Colon (tissue), 2 donors: Measurements from ENCODE around the gene CHST2.
"Not testable (repeated sequence)": the region's sequence is repeated elsewhere in the genome, so short reads cannot be mapped to it uniquely, and the experiment has no call there.

Experiments
- FAIRE-seq: peaks from 2 replicates; lab custom pipeline; 2012; peaks lifted over from hg19 to GRCh38; lab: Jason Lieb, UNC
- donor health status: control.
- donor health status: control.

The CHST2 gene

DNA sequence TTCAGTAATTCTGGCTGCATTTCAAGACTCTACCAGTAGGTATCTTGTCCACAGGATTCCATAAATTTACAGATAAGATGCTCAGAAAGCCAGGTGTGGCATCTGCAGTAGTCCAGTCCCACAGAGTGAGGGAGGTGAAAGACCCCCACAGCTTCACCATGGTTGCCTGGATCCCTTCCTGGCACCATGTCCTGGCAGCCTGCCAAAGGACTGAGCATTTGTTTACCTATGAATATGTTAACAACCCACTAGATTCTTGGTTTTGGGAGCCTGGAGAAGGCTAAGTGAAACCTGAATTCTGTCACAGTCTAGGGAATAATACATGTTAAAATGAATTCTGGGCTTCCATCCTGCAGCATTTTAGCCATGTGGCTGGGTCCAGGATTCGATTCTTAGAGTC lies 14.9 kb downstream of the CHST2 start:
- no peak for FAIRE-seq

DNA sequence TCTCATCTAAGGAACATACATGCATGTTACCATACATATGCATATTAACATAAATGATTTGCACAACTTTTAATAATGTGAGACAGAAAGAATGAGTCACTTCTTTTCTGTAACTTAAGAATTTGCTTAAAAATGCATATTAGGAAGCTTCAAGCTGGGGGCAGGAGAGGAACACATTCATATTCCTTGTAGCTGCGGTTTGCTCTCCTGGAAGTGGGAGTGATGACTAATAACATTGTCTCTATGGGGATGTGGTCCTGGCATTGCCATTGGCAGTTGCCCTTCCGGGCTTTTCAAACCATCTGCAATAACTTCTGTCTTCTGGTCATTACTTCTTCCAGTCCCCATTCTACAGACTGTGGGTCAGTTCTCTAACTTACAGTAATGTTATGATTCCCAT lies 15.6 kb downstream of the CHST2 start:
- FAIRE-seq = no peak

DNA sequence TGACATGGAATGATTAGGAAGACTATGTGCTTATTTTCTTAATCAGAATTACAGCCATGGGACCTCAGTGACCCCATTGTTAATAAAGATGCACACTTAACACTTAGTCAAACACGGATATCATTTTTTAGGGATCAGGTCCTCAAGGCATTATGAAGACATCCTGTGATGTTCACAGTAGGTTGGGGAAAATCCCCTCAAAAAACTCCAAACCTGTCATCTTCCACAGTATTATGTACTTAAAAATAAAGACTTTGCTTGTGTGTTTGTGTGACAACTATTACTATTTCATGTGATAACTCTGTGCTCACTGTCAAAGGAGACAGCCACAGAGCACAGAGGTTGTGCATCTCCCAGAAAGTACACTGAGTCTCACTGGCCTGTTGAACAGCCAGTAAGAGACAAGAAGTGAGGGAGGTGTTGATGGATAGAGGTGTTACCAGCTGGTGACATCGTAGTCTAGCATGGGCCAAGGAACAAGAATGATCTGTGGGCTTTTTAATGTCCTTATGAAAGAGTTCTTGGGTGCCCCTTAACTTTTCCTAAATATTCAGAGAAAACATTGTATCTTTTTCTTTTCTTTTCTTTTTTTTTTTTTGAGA lies 18.0 kb downstream of the CHST2 start:
- FAIRE-seq = no peak

DNA sequence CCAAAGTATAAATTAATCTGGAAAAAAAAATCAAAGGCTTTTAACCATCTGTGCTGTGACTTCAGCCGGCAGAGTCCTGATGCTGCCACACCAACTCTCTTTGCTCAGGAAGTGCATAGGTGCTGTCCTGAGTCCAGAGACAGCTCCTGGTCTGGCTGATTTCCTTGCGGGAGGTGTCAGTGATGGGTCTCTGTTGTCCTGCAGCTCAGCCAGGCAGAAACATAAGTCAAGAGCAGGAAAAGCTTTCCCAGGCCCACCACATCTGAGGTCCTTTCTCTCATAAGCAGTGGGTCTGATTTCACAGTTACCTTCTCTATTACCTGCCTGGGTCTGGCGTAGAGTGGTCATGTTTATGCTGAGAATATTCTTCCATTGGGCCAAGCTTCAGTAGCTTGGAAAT lies 19.4 kb downstream of the CHST2 start:
- no peak for FAIRE-seq

DNA sequence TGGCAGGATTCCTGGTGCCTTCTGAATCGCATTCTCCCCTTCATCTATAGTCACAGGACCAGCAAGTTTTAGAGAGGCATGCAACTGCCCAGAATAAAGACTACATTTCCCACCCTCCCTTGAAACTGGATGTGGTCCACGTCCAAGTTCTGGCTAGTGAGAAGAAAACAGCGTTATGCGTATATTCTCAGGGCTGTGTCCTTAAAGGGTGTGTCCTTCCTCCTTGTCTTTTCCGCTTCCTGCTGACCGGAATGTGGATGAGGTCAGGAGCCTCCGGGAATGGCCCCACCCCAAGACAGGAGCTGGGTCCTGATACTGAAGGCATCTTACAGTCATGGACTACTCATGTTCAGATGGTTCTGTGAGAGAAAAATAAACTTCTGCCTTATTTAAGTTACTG lies 20.2 kb downstream of the CHST2 start:
- FAIRE-seq = no peak

DNA sequence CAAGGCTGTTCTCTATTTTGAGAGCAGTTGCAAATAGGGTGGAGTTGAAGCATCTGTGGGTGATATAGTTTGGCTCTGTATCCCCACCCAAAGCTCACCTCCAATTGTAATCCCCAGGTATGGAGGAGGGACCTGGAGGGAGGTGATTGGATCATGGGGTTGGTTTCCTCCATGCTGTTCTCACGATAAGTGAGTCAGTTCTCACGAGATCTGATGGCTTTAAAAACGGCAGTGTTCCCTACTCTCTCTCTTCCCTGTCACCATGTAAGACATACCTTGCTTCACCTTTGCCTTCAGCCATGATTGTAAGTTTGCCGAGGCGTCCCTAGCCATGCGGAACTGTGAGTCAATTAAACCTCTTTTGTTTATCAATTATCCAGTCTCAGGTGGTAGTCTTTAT lies 21.0 kb downstream of the CHST2 start:
- no peak for FAIRE-seq

DNA sequence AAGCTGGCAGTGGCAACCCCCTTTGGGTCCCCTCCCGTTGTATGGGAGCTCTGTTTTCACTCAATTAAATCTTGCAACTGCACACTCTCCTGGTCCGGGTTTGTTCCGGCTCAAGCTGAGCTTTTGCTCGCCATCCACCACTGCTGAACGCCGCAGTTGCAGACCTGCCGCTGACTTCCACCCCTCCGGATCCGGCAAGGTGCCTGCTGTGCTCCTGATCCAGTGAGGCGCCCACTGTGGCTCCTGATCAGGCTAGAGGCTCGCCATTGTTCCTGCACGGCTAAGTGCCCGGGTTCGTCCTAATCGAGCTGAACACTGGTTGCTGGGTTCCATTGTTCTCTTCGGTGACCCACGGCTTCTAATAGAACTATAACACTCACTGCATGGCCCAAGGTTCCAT lies 22.8 kb downstream of the CHST2 start:
- FAIRE-seq = no peak

DNA sequence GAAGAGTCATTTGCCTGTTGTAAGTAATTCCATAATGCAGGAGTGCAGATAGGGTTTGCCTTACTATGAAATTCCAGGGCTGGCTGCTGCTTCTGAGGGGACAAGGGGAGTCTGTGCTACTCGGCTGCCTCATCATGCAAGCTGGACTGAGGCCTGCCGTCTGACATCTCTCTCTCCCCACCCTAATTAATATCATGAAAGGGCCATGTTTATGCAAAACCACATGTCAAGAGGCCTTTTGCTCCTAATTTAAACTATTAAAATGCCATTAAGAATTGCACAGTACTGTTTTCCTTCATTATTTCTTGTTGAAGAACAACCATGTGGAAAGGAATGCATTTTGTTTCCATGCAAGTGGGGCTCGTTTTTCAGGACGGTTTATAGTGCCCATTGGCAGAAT lies 26.3 kb downstream of the CHST2 start:
- FAIRE-seq = no peak

DNA sequence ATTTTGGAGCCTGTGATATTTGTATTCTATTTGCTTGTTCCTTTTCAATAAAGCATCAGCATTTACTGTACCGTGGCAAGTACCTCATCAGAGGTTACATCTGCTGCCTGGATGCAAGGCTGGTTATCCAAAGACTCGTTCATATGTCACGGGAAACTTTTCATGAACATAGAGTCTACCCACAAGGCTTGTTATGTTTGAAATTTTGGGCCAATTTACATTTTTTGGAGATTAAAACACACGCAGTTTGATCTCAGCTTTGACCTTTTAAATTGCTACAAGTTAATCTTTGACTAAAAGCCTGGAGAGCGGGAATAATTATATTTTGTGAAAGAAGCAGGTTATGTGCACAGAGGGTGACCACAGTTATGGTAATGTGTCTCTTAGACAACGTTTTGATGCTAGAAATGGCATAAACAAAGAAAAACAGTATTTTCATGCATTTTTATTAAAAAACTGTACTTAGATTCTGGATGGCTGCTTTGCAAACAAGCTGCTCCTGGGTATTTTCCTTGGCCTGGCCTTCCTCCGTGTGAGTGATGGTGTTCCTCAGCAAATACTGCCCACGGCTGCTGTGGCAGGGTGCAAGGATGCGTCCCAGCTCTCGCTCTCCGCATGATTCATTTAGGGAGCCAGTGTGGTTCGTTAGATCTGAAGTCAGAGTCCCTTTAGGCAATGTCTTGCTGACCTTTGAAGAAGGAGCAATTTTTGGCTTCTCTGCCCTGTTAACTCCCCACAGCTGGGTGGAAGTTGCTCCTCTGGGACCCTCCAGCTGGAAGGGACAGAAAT lies 27.1 kb downstream of the CHST2 start:
- no peak for FAIRE-seq

DNA sequence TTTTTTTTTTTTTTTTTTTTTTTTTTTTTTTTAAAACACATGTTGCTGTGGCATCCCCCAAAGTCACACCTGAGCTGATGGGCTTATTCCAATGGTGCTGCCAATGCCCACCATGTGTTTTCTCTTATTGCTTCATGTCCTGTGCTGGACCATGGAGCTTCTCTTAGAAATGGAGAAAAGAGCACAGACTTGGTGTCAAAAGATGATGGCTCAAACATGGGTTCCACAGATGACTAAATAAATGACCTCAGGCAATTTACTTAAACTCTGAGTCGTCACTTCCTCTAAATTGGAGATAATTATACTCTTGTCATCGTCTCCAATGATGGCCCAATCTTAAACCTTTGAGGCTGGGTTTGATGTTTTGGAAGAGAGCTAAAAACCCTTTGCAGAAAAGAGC lies 28.1 kb downstream of the CHST2 start:
- no peak for FAIRE-seq

DNA sequence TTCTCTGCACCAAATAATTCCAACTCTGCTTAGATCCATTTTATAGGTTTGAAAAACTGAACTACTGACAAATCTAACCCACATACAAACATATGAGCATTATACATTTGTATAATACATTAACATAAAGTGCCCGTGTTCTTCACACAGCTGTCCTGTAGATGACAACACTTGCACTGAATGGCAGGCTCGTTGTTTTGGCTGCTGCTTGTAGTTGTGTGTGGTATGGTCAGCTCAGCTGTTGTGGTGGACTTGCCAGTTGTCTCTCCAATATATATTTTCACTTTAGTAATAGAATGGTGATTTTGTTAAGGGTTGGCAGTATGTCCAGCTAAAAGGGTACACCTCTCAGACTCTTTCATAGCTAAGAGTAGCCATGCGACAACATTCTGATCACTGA lies 30.5 kb downstream of the CHST2 start:
- FAIRE-seq = no peak

DNA sequence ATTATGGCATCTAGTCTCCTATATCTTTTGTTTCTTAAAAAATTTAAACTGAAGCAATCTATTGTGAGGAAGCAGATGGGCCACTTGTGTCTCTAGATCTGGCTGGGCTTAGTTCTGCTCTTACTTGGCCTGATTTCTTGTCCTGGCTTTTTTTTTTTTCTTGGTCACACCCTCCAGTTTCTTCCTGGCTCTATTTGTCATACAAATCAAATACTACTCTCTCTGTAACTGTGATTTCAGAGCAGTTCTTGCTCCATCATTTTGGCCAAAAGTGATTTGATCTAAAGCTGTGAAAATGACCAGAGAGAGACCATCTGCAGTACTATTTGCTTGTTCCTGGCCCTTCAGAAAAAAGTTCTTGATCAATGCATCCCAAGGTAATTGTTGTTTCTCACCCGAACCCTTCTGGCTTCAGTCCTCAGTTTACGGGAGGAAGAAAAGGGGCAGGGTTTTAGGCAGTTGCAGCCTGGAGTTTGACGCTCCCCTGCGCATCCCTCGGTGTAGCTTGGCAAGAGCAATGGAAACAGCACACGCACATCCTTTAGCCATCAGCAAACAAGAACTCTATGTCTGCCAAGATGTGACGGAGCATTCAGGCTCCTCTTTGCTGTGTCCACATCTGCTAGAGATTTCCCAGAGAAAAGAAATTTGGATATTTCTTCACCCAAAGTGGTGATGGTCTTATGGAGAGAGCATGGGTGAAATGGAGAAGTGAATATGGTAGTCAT lies 31.6 kb downstream of the CHST2 start:
- FAIRE-seq = no peak

DNA sequence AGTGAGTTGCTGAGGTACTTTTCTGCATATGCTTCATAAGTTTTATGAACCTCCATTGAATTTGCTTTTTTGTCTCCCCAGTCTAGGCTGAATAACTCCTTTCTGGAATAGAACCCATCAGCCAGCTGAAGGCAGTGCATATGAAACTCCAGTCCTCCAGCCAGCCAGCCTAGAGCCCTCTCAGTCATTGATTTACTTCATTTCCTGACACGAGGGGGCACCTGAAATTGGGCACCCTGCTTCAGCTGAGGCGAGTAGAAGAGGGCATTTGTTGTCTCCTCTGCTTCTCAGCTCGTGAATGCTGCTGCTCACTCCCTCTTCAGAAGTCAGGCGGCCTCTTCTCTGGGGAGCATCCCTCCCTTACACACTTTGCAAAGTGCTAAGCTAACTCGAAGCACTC lies 32.5 kb downstream of the CHST2 start:
- no peak for FAIRE-seq

DNA sequence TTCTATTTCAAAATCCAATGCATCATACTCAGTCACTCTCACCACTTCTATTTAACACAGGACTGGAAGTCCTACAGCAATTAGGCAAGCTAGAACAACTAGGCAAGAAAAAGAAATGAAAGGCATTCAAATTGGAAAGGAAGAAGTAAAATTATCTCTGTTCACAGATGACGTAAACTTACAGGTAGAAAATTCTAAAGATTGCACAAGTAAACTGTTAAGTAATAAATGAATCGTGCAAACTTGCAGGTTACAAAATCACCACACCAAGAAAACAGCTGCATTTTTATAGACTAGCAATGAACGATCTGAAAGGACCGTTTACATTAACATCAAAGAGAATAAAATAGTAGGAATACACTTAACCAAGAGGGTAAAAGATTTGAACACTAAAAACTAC lies 36.2 kb downstream of the CHST2 start:
- FAIRE-seq = no peak

DNA sequence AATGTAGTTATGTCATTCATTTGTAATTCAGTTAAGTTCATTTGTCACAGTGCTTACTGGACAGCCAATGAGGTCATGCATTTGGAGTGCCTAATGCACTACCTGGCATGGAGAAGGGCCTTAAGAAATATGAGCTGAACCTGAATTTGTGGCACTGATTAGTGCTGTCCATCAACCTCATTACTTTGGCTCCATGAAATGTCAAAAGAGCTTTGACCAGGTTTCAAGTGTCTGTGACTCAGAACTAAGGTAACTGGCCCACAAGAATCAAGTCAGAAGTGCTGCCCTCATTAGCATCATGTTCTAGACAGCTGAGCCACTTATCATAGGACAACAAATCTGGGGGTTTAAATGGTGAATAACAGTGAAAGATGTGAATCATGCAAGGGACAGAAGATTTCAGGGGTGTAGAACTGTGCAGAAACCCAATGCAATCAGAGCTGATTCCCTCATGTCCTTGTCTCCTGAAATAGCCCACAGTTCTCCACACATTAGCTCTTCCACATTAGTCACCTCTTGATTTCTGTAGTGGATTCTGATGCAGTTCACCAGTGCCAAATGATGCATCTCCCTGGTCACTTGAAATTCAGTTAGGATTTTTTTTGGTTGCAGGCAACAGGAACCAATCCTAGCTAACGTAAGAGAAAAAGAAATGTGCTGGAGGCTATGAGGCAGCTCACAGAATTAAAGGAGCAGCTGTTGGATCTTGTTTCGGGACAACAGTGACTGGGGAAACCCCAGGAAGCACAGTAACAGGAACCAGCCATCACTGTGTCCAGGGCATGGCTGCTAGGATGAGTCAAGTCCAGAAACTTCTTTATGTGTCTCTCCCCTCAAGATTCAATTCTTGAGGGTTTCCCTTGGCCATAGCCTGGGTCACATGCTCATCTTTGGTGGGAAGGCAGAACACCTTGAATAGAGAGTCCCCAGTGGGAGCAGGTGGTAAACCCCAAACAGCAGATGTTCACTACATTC lies 38.7 kb downstream of the CHST2 start:
- FAIRE-seq = no peak

DNA sequence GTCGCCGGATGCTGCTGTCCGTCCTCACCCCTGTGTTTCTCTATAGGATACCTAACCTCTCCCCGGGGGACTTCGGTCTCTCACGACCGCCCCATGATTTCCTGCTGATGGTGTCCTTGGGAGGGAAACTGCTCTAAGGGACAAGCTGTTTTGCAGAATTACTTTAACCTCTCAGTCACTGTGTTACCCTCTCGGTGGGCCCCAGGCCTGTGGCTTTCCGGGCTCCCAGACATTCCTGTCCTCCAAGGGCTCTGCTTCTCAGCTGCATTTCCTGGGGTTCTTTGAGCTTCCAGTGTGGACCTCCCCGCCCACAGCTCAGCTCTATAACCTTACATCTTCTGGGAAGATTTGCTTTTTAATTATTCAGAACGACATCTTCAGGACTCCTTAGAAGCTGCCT lies 40.9 kb downstream of the CHST2 start:
- no peak for FAIRE-seq

DNA sequence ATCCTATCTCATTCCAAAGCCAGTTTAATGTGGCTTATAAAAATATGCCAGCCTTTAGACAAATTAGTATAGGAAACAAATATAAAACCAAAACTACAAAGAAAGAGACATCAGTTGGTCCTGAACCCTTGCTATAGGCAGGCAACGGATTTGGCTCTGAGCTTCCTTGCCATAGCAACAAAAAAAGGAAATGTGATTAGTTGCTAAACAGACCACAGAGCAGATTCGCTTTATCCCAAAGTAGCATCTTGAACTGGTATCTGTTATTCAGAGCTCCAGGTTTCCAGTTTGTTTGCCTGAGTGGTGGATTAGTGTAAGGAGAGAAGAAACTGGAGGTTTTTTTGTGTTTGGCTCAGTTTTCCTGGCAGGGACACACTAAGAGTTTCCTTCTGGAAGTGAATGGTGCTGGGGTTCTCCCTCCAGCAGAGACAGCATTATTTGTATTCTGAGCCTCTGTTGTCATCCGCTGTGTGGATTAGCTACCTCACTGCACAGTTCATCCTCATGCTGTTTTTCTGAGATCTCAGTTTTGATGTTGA lies 44.1 kb downstream of the CHST2 start:
- FAIRE-seq = no peak

DNA sequence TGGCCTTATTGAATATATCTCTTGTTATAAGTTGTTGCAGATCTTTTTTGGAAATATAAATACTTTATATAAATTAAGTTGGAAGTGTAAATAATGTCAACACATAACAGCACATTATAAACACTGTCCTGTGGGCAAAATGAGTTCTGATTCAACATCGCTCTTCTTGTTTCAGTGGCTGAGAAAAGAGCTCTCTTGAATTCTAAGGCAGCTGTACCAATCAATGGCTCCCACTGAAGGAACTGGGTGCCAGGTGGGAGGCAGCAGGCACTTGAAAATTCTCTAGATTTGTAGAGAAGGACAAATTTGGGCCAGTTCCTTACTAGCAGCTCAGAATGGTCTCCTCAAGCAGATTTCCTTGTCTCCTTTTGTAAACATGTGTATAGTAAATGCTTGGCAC lies 45.6 kb downstream of the CHST2 start:
- FAIRE-seq = no peak

DNA sequence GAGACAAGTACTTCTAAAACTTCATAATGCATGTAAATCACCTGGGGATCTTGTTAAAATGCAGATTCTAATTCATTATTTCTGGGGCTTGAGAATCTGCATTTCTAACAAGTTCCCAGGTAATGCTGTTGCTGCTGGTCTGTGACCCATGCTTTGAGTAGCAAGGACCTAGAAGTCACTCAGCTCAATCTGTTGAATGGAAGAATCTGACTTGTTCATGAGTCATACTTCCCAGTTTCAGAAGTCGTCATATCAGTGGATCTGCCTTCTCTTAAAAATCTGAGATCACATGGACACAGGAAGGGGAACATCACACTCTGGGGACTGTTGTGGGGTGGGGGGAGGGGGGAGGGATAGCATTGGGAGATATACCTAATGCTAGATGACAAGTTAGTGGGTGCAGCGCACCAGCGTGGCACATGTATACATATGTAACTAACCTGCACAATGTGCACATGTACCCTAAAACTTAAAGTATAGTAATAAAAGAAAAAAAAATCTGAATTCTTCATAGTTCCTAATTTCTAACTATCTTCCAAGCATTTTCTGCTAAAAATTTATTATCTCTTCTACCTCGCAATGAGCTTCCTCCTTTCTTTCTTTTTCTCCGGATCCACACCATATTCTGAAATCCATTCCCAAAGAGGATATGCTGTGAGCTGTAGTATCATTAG lies 46.2 kb downstream of the CHST2 start:
- not testable (repeated sequence) for FAIRE-seq

DNA sequence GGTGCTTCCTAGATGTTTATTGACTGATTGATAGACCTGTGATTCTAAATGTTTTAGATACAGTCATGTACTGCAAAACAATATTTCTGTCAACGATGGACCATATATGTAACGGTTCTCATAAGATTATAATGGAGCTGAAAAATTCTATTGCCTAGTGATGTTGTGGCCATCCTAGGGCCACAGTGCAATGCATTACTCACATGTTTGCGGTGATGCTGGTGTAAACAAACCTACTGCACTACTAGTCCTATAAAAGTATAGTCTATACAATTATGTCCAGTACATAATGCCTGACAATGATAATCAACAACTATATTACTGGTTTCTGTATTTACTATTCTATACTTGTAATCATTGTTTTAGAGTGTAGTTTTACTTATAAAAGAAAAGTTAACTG lies 46.8 kb downstream of the CHST2 start:
- no peak for FAIRE-seq
